NK-92 treated with Interleukin-12 subunit alpha and Interleukin-12 subunit beta, amount 100 ng/mL, for 24 hours (cell line): Measurements from ENCODE around the gene MPHOSPH9.

ENCODE experiments used
- DNase-seq: peaks from one replicate; lab custom pipeline; 2025; lab: John Stamatoyannopoulos, UW

Gene MPHOSPH9

GRCh38 chr12:123232807-123233504, at the start of gene MPHOSPH9, which contains the start of gene MTRFR:
TSS of gene MPHOSPH9 (minus strand) at chr12:123233141. CDS start at chr12:123230364, 2,777 bp downstream.
TSS of gene MTRFR (plus strand) at chr12:123233436. CDS start at chr12:123253675, 20,239 bp downstream.
- peak; percentile 98 for DNase-seq

- no peak for DNase-seq
Measured at GRCh38 chr12:123282111-123282510, 49.2 kb upstream of the MPHOSPH9 start.

- no peak for DNase-seq
Measured at GRCh38 chr12:123280971-123281370, 48.0 kb upstream of the MPHOSPH9 start.

GRCh38 chr12:123278101-123278627, 45.2 kb upstream of the MPHOSPH9 start:
- DNase-seq = no peak

GRCh38 chr12:123273166-123273565, 40.2 kb upstream of the MPHOSPH9 start:
- DNase-seq = no peak

GRCh38 chr12:123271001-123271668, 38.2 kb upstream of the MPHOSPH9 start:
- peak; percentile 28 for DNase-seq

DNA sequence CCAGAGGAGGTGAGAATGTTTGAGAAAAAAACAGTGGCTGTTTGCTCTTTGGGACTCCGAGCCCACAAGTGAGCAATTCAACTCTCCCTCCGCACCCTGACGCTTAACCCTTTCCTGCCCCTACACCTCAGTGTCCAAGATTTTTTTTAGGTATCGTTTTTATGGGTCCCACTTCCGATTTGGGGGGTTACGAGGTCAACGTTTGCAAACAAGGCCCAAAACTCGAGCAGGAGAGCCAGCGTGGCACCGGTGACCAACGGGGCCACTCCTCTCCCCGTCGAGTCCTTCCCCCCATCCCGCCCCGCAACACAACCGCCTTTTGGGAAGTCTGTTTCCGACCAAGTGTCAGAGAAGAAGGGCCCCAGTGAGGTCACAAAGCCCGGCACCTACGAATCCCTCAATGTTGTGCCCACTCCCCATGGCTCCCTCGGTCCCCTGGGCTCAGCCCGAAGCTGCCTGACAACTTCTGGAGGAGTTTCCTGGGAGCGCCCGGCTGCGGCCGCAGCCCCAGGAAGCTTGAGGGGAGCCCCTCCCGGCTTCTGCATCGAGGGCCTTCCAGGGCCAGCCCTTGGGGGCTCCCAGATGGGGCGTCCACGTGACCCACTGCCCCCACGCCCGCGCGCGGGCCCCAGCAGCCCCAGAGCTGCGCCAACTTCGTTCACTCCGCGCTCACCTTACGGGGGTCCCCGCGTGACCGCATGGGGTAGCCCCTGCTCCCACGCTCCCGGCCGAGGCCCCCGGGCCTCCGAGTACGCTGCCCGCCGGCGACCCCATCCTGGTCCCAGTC, 37.5 kb upstream of the MPHOSPH9 start:
- DNase-seq = no peak

DNA sequence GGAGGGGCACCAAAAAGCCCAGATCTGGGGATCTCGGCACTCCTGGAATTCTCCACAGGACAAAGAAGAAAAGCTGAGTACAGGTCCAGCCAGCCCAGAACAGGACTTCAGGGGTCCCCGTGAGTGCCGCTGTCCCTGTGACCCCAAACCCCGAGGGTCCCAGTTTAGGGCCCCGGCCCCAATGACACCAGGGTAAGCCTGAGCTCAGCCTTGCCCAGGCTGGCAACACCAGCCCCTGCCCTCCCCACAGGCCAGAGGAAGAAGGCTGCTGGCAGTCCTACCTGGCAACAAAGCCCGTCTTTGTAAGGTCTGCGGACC, 36.9 kb upstream of the MPHOSPH9 start:
- DNase-seq = no peak

DNA sequence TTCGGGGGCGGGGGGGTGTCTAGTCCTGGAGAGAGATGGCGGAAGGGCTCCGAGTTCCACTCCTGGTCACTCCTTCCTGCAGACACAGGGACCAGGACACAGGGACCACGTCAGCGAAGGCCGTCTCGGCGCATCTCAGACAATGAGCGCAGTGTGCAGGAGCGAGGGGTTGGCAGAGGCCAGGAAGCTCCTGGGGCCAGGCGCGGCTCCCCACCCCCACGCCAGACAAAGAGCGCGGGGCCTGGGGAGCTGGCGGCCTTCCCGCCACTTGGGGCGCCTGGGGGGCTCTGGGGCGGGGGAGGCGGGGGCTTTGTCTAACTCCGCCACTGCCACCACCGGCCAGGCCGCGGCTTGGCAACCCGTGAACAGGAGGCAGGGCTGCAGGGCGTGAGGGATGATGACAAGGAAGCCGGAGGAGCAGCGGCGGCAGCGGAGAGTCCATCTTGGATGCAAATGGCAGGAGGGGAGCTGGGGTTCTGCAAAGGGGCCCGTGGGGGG, 36.5 kb upstream of the MPHOSPH9 start:
- no peak for DNase-seq

DNA sequence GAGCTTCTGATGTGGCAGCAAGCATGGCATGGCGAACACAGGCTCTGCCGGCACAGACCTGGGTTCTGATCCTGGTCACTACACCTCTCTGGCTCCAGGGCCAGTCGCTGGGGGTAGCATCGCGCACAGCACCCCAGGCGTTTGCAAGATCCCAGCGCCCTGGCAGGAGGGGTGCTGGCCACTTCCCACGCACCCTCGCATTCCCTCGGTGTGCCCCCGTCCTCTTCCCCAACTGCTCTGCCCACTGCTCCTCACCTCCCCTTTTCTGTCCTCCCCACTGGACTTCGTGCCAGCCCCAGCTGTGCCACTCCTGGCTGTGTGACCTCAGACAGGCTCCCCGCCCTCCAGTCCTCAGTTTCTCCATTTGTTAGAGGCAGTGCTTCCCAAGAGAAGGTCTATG, 35.9 kb upstream of the MPHOSPH9 start:
- no peak for DNase-seq

- DNase-seq = no peak
Measured at GRCh38 chr12:123267991-123268843, 35.3 kb upstream of the MPHOSPH9 start.

DNA sequence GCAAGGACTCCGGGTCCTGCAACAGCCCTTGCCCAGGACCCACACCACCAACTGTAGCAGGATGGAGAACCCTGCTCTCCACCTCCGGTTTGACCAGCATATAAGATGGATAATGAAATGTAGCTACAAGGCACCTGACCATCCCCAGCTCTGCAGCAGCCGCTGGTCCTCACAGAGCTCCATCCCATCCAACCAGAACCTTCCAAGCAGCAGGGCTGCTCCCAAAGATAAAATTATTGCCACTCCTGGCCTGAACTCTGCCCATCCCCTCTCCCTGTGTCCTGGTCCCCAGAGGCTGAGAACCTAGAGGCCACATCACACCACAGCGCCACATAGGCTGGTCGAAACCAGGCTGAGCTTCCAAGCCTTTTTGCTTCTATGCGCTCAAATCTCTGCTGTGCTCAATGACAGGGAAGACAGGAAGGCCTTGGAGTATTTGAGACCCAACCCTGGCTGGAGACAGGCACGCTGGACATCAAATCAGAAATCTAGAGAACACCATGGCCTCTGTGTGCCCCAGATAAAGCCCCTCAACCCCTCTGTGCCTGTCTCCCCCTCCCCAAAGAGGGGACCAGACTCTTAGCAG, 34.5 kb upstream of the MPHOSPH9 start:
- DNase-seq = no peak

GRCh38 chr12:123266679-123267277, 33.8 kb upstream of the MPHOSPH9 start:
- DNase-seq = no peak

DNA sequence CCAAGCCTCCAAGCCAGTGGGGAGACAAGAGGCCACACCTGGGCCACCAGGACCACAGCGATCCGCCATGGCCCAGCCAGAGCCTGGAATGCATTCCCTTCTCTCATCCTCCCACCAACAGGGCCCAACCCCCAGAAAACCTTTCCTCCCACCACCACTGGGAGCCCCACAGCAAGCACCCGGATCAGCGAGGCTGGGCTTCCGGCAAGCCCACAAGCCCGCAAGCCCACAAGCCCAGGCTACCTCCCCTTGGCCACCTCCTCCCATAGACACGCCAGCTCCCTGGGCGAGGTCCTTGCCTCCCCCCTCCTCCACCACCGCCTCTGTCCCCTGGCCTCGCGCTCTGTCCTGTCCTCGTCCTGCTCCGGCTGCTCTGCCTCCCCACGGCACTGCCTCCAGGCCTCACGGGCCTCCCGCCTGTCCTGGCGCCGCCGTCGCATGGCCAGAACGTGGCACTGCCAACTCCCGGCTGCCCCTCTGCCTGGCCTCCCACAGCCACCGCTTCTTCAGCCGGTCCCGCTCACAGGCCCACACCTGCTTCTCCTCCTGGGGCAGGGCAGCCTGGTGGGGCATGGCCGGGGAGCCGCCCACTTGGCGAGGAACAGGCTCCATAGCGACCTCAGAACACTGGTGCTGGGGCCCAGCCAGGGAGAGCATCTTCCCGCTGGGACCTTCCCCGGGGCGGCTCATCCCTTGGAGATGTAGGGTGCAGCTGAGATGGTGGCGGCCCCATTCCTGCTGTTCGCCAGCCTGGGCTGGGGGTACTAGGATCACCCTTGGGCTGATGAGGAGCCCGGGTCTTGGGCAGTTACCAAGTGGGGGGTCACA, 33.1 kb upstream of the MPHOSPH9 start:
- DNase-seq = no peak

DNA sequence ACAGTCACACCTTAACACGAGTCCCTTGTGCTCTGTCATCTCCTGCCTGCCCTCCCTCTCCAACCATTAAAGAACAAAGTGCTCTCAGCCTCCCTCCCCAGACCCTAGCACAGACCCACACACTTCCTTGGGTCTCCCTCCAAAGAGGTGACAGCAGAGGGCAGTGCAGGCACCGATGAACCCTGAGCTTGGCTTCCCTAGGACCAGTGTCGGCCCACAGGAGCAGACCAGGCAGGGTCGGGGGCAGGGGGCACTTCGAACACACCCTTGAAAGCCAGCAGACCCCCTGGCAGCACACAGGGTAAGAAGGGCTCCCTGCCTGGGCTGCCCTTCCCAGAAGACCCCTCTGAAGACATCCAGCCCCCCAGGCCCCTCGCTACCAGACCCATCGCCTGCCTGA, 31.7 kb upstream of the MPHOSPH9 start:
- DNase-seq = no peak

DNA sequence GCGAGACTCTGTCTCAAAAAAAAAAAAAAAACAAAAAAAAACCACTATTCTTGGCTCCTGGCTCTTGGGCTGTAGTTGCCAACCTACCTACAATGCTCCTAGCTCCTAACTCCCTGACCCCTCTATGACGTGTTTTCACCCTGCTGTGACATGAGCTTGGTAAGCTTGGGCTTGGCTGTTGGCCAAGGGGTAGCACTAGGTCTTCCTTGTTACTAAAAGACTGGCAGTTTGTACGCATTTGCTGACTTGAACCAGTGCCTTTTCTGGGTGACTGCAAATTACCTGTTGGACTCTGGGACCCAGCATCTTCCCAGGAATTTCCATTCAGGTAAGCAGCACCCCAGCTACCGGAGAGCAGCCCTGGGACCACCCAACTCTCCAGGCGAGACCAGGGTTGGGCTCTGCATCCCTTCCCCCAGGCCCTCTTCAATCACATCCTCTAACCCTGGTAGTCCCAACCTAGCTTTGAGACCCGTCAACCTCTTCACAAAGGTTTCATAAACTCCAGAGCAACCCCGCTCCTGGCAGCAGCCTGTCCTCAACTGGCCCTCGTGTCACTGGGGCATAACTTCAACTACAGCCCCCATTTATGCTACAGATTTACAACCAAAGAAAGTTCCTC, 30.4 kb upstream of the MPHOSPH9 start:
- no peak for DNase-seq

DNA sequence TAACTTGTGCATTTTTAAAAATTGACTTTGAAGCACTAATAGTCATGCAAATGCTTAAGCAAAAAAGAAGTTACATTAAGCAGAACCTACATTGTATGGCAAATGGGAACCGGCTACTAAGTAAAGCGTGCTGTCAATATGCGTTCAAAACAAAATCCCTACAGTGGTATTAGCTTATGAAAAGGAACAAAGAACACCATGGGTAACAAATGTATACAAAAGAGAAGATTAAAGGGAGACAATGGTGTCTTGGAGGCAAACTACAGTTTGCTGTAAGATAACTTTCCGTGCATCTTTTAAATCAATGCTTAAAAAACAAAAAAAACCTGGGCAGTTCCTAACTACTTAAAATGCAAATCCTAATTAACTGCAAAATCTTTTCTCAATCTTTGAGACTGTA, 28.3 kb upstream of the MPHOSPH9 start:
- DNase-seq = no peak

GRCh38 chr12:123260081-123260480, 27.1 kb upstream of the MPHOSPH9 start:
- no peak for DNase-seq

GRCh38 chr12:123258593-123258992, 25.7 kb upstream of the MPHOSPH9 start:
- no peak for DNase-seq
